Endothelial cell of umbilical vein (primary cell): ENCODE measurements around the gene GUCA2A. TPM values are rescaled to one million over a fixed set of nuclear protein-coding genes. Genes with fewer than 3 reads are reported as not detected.

Source experiments
- BruUV-seq: library from RNA; stranded (reverse); fragments of 400-500 nt; replicated peaks from 2 replicates; lab custom pipeline; 2021; lab: Mats Ljungman, UMichigan
- CTCF ChIA-PET: fragments of 300-600, 350-600 bp; sonication (Branson Sonifier 250); formaldehyde crosslinking; loops from one replicate; lab custom pipeline; 2021; ENCODE audit warnings: antibody characterized with exemption, inconsistent platforms; lab: Charles Lee
- POLR2A ChIA-PET: fragments of 300-600, 350-600 bp; sonication (Branson Sonifier 250); formaldehyde crosslinking; loops from one replicate; lab custom pipeline; 2021; ENCODE audit warnings: antibody characterized with exemption, inconsistent platforms; lab: Charles Lee
- DNase-seq: peaks from one replicate; pipeline ENCODE4 v3.0.0-alpha.2; 2011; ENCODE audit warnings: low read depth, low spot score
- FAIRE-seq: peaks from 2 replicates; lab custom pipeline; 2011; peaks lifted over from hg19 to GRCh38; lab: Jason Lieb, UNC
- H2AFZ ChIP-seq: 2 replicates; pipeline ENCODE4 v1.6.0; 2012; ENCODE audit warnings: low read depth, low read length, control low read depth, inconsistent platforms
- H3K27ac ChIP-seq: 2 replicates; pipeline ENCODE4 v1.5.1; 2011; ENCODE audit warnings: low read depth, mild to moderate bottlenecking, control low read depth, low read length, moderate library complexity; ENCODE audit not compliant: insufficient read depth
- H3K27me3 ChIP-seq, 2 experiments: 2 replicates each; pipeline versions ENCODE4 v1.6.0 to v1.6.1; 2011; ENCODE audit warnings: low read length in 2 of 2, mixed read lengths in 1 of 2; ENCODE audit not compliant: control insufficient read depth in 2 of 2, insufficient read depth in 2 of 2
- H3K36me3 ChIP-seq, 2 experiments: 2 replicates in 1 of 2; 3 replicates in 1 of 2; pipeline ENCODE4 v1.5.1; 2011; ENCODE audit warnings: low read length in 2 of 2, mild to moderate bottlenecking in 1 of 2, moderate library complexity in 1 of 2; ENCODE audit not compliant: control insufficient read depth in 2 of 2, insufficient read depth in 2 of 2; ENCODE audit errors: extremely low read depth in 1 of 2
- H3K4me1 ChIP-seq: 3 replicates; pipeline ENCODE4 v1.5.1; 2011; ENCODE audit warnings: mild to moderate bottlenecking, low read length; ENCODE audit not compliant: control insufficient read depth, insufficient read depth; ENCODE audit errors: extremely low read depth
- H3K4me2 ChIP-seq: 2 replicates; pipeline ENCODE4 v1.6.1; 2011; ENCODE audit warnings: low read length, control low read depth, mixed read lengths; ENCODE audit not compliant: insufficient read depth
- H3K4me3 ChIP-seq, 3 experiments: fragments of 200-600 bp in 1 of 3; sonication (generic), shearing (Covaris generic) in 1 of 3; replicated peaks in 1 of 3; 2 replicates each; pipeline ENCODE4 v1.5.1; 2011 to 2016; ENCODE audit warnings: control low read depth in 3 of 3, low read length in 3 of 3, mild to moderate bottlenecking in 2 of 3, inconsistent platforms in 1 of 3, low read depth in 1 of 3, moderate library complexity in 1 of 3; ENCODE audit not compliant: insufficient read depth in 1 of 3
- H3K79me2 ChIP-seq: 2 replicates; pipeline ENCODE4 v1.6.0; 2012; ENCODE audit warnings: low read length, inconsistent platforms; ENCODE audit not compliant: control insufficient read depth, insufficient read depth
- H3K9ac ChIP-seq: replicated peaks from 2 replicates; pipeline ENCODE3; 2011; ENCODE audit warnings: low read length, control low read depth; ENCODE audit not compliant: insufficient read depth; ENCODE audit errors: extremely low read depth
- H3K9me1 ChIP-seq: replicated peaks from 3 replicates; pipeline ENCODE4 v1.6.0; 2011; ENCODE audit warnings: mild to moderate bottlenecking, low read length; ENCODE audit not compliant: control insufficient read depth, insufficient read depth; ENCODE audit errors: extremely low read depth
- H3K9me3 ChIP-seq: replicated peaks from 2 replicates; pipeline ENCODE4 v1.5.1; 2012; ENCODE audit warnings: low read length, inconsistent platforms; ENCODE audit not compliant: control insufficient read depth, insufficient read depth
- H4K20me1 ChIP-seq: replicated peaks from 2 replicates; pipeline ENCODE3; 2011; ENCODE audit warnings: mild to moderate bottlenecking, low read length; ENCODE audit not compliant: control insufficient read depth, insufficient read depth; ENCODE audit errors: extremely low read depth
- EZH2 ChIP-seq: IDR thresholded peaks from 2 replicates; pipeline ENCODE4 v1.6.1; 2012; ENCODE audit warnings: borderline replicate concordance, low read depth, mild to moderate bottlenecking, moderate library complexity, low read length, inconsistent platforms; ENCODE audit not compliant: severe bottlenecking
- GATA2 ChIP-seq: IDR thresholded peaks from 2 replicates; pipeline ENCODE4 v1.7.0; 2011; ENCODE audit warnings: low read depth, mild to moderate bottlenecking, moderate library complexity, mixed read lengths, low read length; ENCODE audit not compliant: insufficient read length, insufficient read depth
- JUN ChIP-seq: IDR thresholded peaks from 2 replicates; pipeline ENCODE4 v1.6.1; 2011; ENCODE audit warnings: borderline replicate concordance, low read depth; ENCODE audit not compliant: insufficient read length, insufficient read depth
- POLR2AphosphoS5 ChIP-seq: IDR thresholded peaks from 2 replicates; pipeline ENCODE4 v1.6.1; 2012; ENCODE audit warnings: low read depth, mild to moderate bottlenecking, control low read depth, low read length, moderate library complexity; ENCODE audit not compliant: insufficient read depth
- dilution Hi-C: fragments of 300-500 bp; cut with MboI; formaldehyde crosslinking; loops from one replicate; pipeline ENCODE4 v1.15.0; 2019; ENCODE audit warnings: low sequenced_read_pairs; ENCODE audit not compliant: extremely low pct_ligation_motif_present
- intact Hi-C: fragments of 100-400 bp; cut with micrococcal nuclease; formaldehyde crosslinking; loops from one replicate; pipeline ENCODE4 v1.10.0; 2022
- polyA plus RNA-seq, 4 experiments: library from polyadenylated mRNA; depleted of rRNA in 3 of 4; stranded (reverse) in 3 of 4; unstranded in 1 of 4; fragments of >200 nt; gene quantifications; 2 replicates each; pipeline versions ENCODE4 v1.2.1 to v1.2.3, GENCODE V29; 2011 to 2012; ENCODE audit warnings: missing spikeins in 1 of 4
- total RNA-seq: library from RNA; stranded (reverse); gene quantifications from 2 replicates; pipeline ENCODE4 v1.2.3, GENCODE V29; 2021

The GUCA2A gene
- total and polyA plus RNA-seq, 2 donors (not counting 3 experiments of a cell fraction or from before 2014, with no cell fraction given): not detected

DNA sequence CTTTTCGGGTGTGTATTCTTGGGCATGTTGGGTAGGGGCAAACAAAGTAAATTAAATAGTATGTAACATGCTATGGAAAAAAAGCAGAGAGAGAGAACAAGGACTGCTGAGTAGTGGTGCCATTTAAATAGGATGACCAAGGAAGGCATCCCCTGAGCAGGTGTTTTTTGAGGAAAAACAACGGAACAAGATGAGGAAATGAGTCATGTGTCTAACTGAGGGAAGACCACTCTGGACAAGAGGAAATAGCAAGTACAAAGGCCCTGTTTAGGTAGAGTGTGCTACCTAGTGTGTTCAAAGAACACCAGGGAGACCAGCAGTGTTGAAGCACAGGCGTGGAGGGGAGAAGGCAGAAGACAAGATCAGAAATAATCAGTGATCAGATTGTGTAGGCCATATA is 20.1 kb upstream of the GUCA2A start:
- H3K4me1 ChIP-seq: peaks cover 29% of the 10 kb centered on the region
- POLR2A ChIA-PET: no interaction called here
- no peak overlapping the region for H2AFZ ChIP-seq
- H3K27ac ChIP-seq: peak overlapping the region; percentile 10
- no peaks in the 10 kb centered on the region for H3K79me2 ChIP-seq
- CTCF ChIA-PET: interaction anchor here (1.2 to 5.0 kb wide), 3 partner anchors 11 to 37 kb away, joined by 4 to 38 read pairs (median 6); no protein-coding TSS in a partner anchor
- no peak overlapping the region for H3K4me2 ChIP-seq
- dilution Hi-C loops (no loop called here), intact Hi-C loops (no loop called here)
- H3K9ac ChIP-seq: no peak overlapping the region
- peaks cover 2% of the 10 kb centered on the region in 2 experiments for H3K36me3 ChIP-seq
- no peaks in the 10 kb centered on the region for H4K20me1 ChIP-seq
- DNase-seq (peak; percentile 36), FAIRE-seq (peak; percentile 79)
- H3K4me3 ChIP-seq: no peak overlapping the region
- H3K9me1 ChIP-seq: no peaks in the 10 kb centered on the region
- H3K27me3 ChIP-seq: no peaks in the 10 kb centered on the region
- TF ChIP-seq EZH2: no peak
- TF ChIP-seq JUN: peak; percentile 63
- BruUV-seq: no TSS peak
- H3K9me3 ChIP-seq: no peaks in the 10 kb centered on the region

GRCh38 chr1:42183957-42184268 is 19.4 kb upstream of the GUCA2A start:
- Histone ChIP-seq H3K36me3 (peaks cover 0 to 2% of the 10 kb centered on the region in 2 experiments), H2AFZ (no peak overlapping the region), H4K20me1 (no peaks in the 10 kb centered on the region), H3K9me3 (no peaks in the 10 kb centered on the region), H3K9ac (no peak overlapping the region), H3K79me2 (no peaks in the 10 kb centered on the region), H3K9me1 (no peaks in the 10 kb centered on the region), H3K27me3 (no peaks in the 10 kb centered on the region), H3K27ac (no peak overlapping the region), H3K4me2 (no peak overlapping the region), H3K4me3 (no peak overlapping the region), H3K4me1 (peaks cover 29% of the 10 kb centered on the region)
- TF ChIP-seq POLR2AphosphoS5 (no peak), GATA2 (peak; percentile 1)
- intact Hi-C loops (no loop called here), dilution Hi-C loops (no loop called here)
- ChIA-PET CTCF (interaction anchor here (1.2 to 1.9 kb wide), 2 partner anchors 10 to 37 kb away, joined by 4 to 6 read pairs; no protein-coding TSS in a partner anchor), POLR2A (no interaction called here)
- peak; percentile 28 for FAIRE-seq
- DNase-seq: no peak
- no TSS peak for BruUV-seq
